ENCODE data around the gene CSTB. TPM values are rescaled to one million over a fixed set of nuclear protein-coding genes. Genes with fewer than 3 reads are reported as not detected.

CSTB gene
- total RNA-seq, 4 donors from 2014 or later, result 17.5 to 39.9 (median 27.9) TPM

GRCh38 chr21:43816611-43817071 lies 40.5 kb upstream of the CSTB start:
- H3K4me3 ChIP-seq, result no peak overlapping the region
- H3K36me3 ChIP-seq, result no peaks in the 10 kb centered on the region
- no peaks in the 10 kb centered on the region for H3K9me3 ChIP-seq
- no peak for DNase-seq (ENCODE audit: low spot score in 2 of 2)
- H3K4me1 ChIP-seq, result peaks cover 30% of the 10 kb centered on the region
- TF ChIP-seq POLR2AphosphoS5 (IDR thresholded peaks at IDR 0.05) (no peak), POLR2A (IDR thresholded peaks at IDR 0.05) (no peak), EP300 (IDR thresholded peaks at IDR 0.05) (no peak)
- TF ChIP-seq, protein P1, sequence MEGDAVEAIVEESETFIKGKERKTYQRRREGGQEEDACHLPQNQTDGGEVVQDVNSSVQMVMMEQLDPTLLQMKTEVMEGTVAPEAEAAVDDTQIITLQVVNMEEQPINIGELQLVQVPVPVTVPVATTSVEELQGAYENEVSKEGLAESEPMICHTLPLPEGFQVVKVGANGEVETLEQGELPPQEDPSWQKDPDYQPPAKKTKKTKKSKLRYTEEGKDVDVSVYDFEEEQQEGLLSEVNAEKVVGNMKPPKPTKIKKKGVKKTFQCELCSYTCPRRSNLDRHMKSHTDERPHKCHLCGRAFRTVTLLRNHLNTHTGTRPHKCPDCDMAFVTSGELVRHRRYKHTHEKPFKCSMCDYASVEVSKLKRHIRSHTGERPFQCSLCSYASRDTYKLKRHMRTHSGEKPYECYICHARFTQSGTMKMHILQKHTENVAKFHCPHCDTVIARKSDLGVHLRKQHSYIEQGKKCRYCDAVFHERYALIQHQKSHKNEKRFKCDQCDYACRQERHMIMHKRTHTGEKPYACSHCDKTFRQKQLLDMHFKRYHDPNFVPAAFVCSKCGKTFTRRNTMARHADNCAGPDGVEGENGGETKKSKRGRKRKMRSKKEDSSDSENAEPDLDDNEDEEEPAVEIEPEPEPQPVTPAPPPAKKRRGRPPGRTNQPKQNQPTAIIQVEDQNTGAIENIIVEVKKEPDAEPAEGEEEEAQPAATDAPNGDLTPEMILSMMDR (IDR thresholded peaks at IDR 0.05), result no peak
- H3K27ac ChIP-seq, result no peak overlapping the region
- H3K27me3 ChIP-seq, result no peaks in the 10 kb centered on the region
- WGBS, result 85% methylated on average over 8 of the region's 14 CpGs

GRCh38 chr21:43815991-43816390 lies 39.9 kb upstream of the CSTB start:
- TF ChIP-seq EP300 (IDR thresholded peaks at IDR 0.05) (no peak), POLR2AphosphoS5 (IDR thresholded peaks at IDR 0.05) (no peak), POLR2A (IDR thresholded peaks at IDR 0.05) (no peak)
- TF ChIP-seq, protein P1 (IDR thresholded peaks at IDR 0.05), result no peak
- no peak overlapping the region for H3K27ac ChIP-seq
- no peaks in the 10 kb centered on the region for H3K36me3 ChIP-seq
- peaks cover 36% of the 10 kb centered on the region for H3K4me1 ChIP-seq
- no peak for DNase-seq (ENCODE audit: low spot score in 2 of 2)
- H3K4me3 ChIP-seq, result no peak overlapping the region
- H3K9me3 ChIP-seq, result no peaks in the 10 kb centered on the region
- 84% methylated on average over 12 of the region's 15 CpGs for whole genome bisulfite sequencing
- no peaks in the 10 kb centered on the region for H3K27me3 ChIP-seq

GRCh38 chr21:43815107-43815613 lies 39.1 kb upstream of the CSTB start:
- Histone ChIP-seq H3K27me3 (no peaks in the 10 kb centered on the region), H3K9me3 (no peaks in the 10 kb centered on the region), H3K4me1 (peaks cover 45% of the 10 kb centered on the region), H3K4me3 (no peak overlapping the region), H3K36me3 (no peaks in the 10 kb centered on the region), H3K27ac (no peak overlapping the region)
- no peak for DNase-seq (ENCODE audit: low spot score in 2 of 2)
- TF ChIP-seq POLR2A (IDR thresholded peaks at IDR 0.05), result no peak
- no peak for TF ChIP-seq POLR2AphosphoS5 (IDR thresholded peaks at IDR 0.05)
- TF ChIP-seq EP300 (IDR thresholded peaks at IDR 0.05), result no peak
- TF ChIP-seq, protein P1 (IDR thresholded peaks at IDR 0.05), result no peak
- WGBS, result 34% methylated on average over 10 of the region's 27 CpGs

DNA sequence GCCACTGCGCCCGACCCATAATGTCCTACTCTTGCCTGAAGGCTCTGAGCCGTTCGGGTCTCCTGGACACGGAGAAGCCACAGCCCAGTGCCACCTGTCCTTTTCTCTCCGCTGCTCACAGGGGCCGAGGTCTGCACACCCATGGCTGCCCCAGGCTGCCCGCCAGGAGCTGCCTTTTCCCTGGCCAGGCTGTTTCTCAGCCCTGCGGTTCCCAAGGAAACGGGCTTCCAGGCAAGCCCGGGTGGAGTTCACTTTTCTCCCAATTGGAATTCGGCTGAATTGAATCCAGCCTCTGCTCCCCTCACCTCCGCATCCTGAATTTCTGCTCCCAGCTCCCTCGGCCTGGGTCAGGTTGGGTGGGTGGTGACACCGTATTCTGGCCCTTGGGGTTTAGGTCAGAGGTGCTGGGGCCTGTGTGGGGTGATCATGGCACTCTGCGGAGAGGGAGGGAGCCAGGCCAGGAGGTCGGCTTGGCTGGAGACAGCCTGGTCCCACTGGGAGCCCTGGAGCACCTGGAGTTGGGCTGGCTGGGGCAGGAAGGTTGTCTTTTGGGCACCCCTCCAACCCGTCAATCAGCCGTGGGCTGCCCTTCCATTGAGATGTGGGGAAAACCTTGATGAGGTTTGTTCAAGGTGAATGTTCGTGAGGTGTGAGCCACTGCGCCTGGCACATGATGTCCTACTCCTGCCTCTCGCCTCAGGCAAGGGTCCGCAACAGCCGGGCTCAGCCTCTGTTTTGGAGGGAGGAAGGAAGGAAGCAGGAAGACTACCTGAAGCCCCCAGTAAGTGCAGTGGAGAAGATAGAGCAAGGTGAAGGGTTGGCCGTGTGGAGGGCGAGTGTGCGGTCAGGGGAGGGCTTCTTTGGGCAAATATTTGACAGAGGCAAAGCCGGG lies 38.4 kb upstream of the CSTB start:
- Histone ChIP-seq H3K27ac (no peak overlapping the region), H3K4me1 (peaks cover 52% of the 10 kb centered on the region), H3K27me3 (no peaks in the 10 kb centered on the region), H3K4me3 (no peak overlapping the region), H3K9me3 (no peaks in the 10 kb centered on the region), H3K36me3 (no peaks in the 10 kb centered on the region)
- no peak for DNase-seq (ENCODE audit: low spot score in 2 of 2)
- WGBS, result 36% methylated on average over 24 of the region's 28 CpGs
- no peak for TF ChIP-seq EP300 (IDR thresholded peaks at IDR 0.05)
- no peak for TF ChIP-seq POLR2A (IDR thresholded peaks at IDR 0.05)
- TF ChIP-seq, protein P1 (IDR thresholded peaks at IDR 0.05), result no peak
- no peak for TF ChIP-seq POLR2AphosphoS5 (IDR thresholded peaks at IDR 0.05)

DNA sequence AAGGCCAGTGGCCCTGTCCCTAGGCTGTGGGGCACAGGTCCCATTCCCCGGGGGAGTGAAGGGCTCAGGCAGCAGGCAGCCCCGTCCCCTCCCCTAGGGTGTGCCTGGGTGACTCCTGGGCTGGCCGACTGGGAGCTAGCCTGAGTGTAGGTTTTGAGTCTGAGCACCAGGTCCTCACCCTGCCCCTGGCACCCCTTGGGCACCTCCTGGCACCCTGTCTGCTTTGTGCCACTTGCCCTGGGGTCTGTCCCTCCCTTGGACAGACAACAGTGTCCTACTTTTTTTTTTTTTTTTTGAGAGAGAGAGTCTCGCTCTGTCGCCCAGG lies 37.5 kb upstream of the CSTB start:
- H3K4me3 ChIP-seq, result no peak overlapping the region
- no peaks in the 10 kb centered on the region for H3K27me3 ChIP-seq
- WGBS, result 69% methylated on average over 3 of the region's 5 CpGs
- H3K9me3 ChIP-seq, result no peaks in the 10 kb centered on the region
- DNase-seq (ENCODE audit: low spot score in 2 of 2), result no peak
- peak overlapping the region; percentile 59 for H3K27ac ChIP-seq
- H3K36me3 ChIP-seq, result no peaks in the 10 kb centered on the region
- TF ChIP-seq POLR2A (IDR thresholded peaks at IDR 0.05), result no peak
- TF ChIP-seq, protein P1 (IDR thresholded peaks at IDR 0.05), result no peak
- no peak for TF ChIP-seq POLR2AphosphoS5 (IDR thresholded peaks at IDR 0.05)
- TF ChIP-seq EP300 (IDR thresholded peaks at IDR 0.05), result no peak
- H3K4me1 ChIP-seq, result peaks cover 58% of the 10 kb centered on the region
